ENCODE measurements around the gene TMC2.

Gene TMC2

GRCh38 chr20:2610326-2610725, 74.0 kb downstream of the TMC2 start:
- no peak for DNase-seq (ENCODE audit: low read depth)
- TF ChIP-seq CTCF (IDR thresholded peaks at IDR 0.05; ENCODE audit: control insufficient read depth, insufficient read depth, low read depth, low read length, missing control alignments), result no peak

GRCh38 chr20:2610941-2611720, 74.8 kb downstream of the TMC2 start:
- no peak for TF ChIP-seq CTCF (IDR thresholded peaks at IDR 0.05; ENCODE audit: control insufficient read depth, insufficient read depth, low read depth, low read length, missing control alignments)
- DNase-seq (ENCODE audit: low read depth), result no peak
- no peak overlapping the region for H3K4me3 ChIP-seq (ENCODE audit: control insufficient read depth, low read depth, low read length)

More at GRCh38 chr20:2610326-2610725, 74.0 kb downstream of the TMC2 start:
- no peak overlapping the region for H3K4me3 ChIP-seq (ENCODE audit: control insufficient read depth, low read depth, low read length)

- no peak for TF ChIP-seq CTCF (IDR thresholded peaks at IDR 0.05; ENCODE audit: control insufficient read depth, insufficient read depth, low read depth, low read length, missing control alignments)
- no peak for DNase-seq (ENCODE audit: low read depth)
- no peak overlapping the region for H3K4me3 ChIP-seq (ENCODE audit: control insufficient read depth, low read depth, low read length)
Observed at GRCh38 chr20:2612073-2612472, 75.7 kb downstream of the TMC2 start.

- TF ChIP-seq CTCF (IDR thresholded peaks at IDR 0.05; ENCODE audit: control insufficient read depth, insufficient read depth, low read depth, low read length, missing control alignments), result no peak
- no peak overlapping the region for H3K4me3 ChIP-seq (ENCODE audit: control insufficient read depth, low read depth, low read length)
- no peak for DNase-seq (ENCODE audit: low read depth)
Observed at GRCh38 chr20:2616634-2617033, 80.3 kb downstream of the TMC2 start.

- H3K4me3 ChIP-seq (ENCODE audit: control insufficient read depth, low read depth, low read length), result no peak overlapping the region
- TF ChIP-seq CTCF (IDR thresholded peaks at IDR 0.05; ENCODE audit: control insufficient read depth, insufficient read depth, low read depth, low read length, missing control alignments), result no peak
- DNase-seq (ENCODE audit: low read depth), result no peak
Observed at GRCh38 chr20:2617099-2617714, 80.8 kb downstream of the TMC2 start.

- no peak overlapping the region for H3K4me3 ChIP-seq (ENCODE audit: control insufficient read depth, low read depth, low read length)
- TF ChIP-seq CTCF (IDR thresholded peaks at IDR 0.05; ENCODE audit: control insufficient read depth, insufficient read depth, low read depth, low read length, missing control alignments), result no peak
- DNase-seq (ENCODE audit: low read depth), result no peak
Observed at GRCh38 chr20:2618815-2619214, 82.4 kb downstream of the TMC2 start.

All from AG09309 (cell line).